GM12864 (cell line): ENCODE measurements around the gene OR2T6.

ENCODE experiments used
- DNase-seq: peaks from one replicate; pipeline ENCODE4 v3.0.0-alpha.2; 2011; ENCODE audit warnings: low read depth
- H3K4me3 ChIP-seq: 2 replicates; pipeline ENCODE4 v1.5.1; 2011; ENCODE audit warnings: mild to moderate bottlenecking, low read depth, low read length, control low read depth
- CTCF ChIP-seq: IDR thresholded peaks from 2 replicates; pipeline ENCODE4 v1.5.1; 2011; ENCODE audit warnings: low read depth, mild to moderate bottlenecking, moderate library complexity, low read length, control low read depth, inconsistent platforms; ENCODE audit errors: missing control alignments

Gene OR2T6

GRCh38 chr1:248372394-248372793, 3.2 kb upstream of the OR2T6 start:
- H3K4me3 ChIP-seq, result no peak overlapping the region
- no peak for DNase-seq
- TF ChIP-seq CTCF, result no peak

DNA sequence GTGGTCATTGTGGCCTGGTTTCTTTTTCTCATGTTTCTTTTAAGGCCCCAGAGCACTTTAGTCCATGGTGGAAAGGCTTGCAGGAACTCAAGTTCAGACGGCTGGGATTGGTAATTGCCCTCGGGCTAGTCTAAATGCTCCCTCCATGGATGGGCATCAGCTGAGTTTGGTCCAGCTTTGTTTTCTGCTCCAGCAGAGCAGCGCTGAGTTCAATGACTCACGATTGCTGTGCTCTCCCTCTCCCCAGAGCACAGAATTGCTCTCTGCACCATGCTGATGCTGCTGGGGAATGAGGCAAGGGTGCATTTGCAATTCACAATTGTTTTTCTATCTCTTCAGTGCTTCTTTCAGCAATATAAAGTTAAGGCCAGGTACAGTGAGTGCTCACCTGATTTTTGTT, 1.8 kb upstream of the OR2T6 start:
- no peak for TF ChIP-seq CTCF
- DNase-seq, result no peak

GRCh38 chr1:248376916-248377315, 1.4 kb downstream of the OR2T6 start:
- TF ChIP-seq CTCF, result no peak
- no peak overlapping the region for H3K4me3 ChIP-seq
- no peak for DNase-seq

More for the DNA sequence above, 1.8 kb upstream of the OR2T6 start:
- H3K4me3 ChIP-seq, result no peak overlapping the region

DNA sequence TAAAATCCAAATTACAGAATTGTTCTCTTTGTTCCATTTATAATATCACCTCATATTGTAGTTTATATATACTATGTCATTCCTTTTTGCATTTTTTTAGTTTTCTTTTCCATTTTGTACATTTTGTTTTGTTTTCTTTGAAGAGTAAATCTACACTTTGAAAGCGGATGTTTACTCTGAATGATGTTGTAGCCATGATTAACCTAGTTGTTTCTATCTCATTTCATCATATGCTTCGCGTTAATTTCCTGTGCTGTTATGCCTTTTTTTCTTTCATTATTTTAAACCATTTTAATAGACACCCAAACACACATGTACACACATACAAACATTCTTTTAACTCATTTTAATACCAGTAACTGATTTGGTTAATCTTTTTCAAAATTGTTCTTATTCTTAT, 5.3 kb downstream of the OR2T6 start:
- no peak for DNase-seq
- H3K4me3 ChIP-seq, result no peak overlapping the region
- TF ChIP-seq CTCF, result no peak

DNA sequence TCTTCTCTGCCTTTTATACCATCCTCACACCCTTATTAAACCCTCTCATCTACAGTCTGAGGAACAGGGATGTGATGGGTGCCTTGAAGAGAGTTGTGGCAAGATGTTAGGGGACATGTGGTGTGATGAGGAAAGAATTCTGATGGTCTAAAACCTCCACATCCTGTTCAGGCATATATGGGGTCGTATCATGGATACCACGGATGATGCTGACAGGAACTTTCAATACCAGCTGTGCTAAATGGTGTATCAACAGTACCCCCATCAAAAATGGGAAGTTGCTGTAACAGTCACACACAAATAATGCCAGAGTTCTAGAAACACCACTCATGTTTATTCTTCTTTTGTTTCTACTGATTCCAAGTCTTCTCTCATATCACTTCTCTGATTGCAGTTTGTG, 12.9 kb downstream of the OR2T6 start:
- DNase-seq, result no peak
- no peak overlapping the region for H3K4me3 ChIP-seq
- no peak for TF ChIP-seq CTCF

DNA sequence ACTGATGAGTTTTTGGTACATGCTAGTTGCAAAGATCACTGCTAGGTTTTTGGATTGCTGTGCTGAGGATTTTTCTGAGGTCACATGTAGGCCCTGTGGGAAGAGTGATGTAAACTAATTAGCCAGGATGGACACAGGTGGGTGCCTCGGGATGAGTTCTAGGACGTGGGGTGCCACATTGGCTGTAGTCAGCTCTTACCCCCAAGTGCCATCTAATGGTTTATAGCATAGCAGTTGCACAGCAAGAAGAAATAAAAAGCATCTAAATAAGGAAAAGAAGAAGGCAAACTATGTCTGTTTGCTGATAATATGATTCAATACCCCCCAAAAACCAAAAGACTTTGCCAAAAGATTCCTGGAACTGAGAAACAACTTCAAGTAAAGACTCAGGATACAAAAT, 17.5 kb downstream of the OR2T6 start:
- TF ChIP-seq CTCF, result no peak
- no peak for DNase-seq
- no peak overlapping the region for H3K4me3 ChIP-seq

GRCh38 chr1:248402748-248403147, 27.2 kb downstream of the OR2T6 start, which contains the start of gene OR2T1:
Gene OR2T1, plus strand, starts transcription at chr1:248403048. Its CDS starts 3,100 bp downstream, at chr1:248406148.
- H3K4me3 ChIP-seq, result no peak within 1 kb of the TSS
- TF ChIP-seq CTCF, result no peak
- no peak for DNase-seq
